WTC11 (cell line): Measurements from ENCODE around the gene ADGRL3. TPM values are rescaled to one million over a fixed set of nuclear protein-coding genes. Genes with fewer than 3 reads are reported as not detected.

Experiments
- ATAC-seq: fragments of 200-7000 bp; cut with Tn5 transposase; 2 replicates; pipeline ENCODE4 v1.10.0; 2021; ENCODE audit warnings: mild to moderate bottlenecking, moderate library complexity
- CTCF ChIA-PET: fragments of 300-600 bp; sonication (Branson Sonifier 250); formaldehyde crosslinking; loops from one replicate; lab custom pipeline; 2021; ENCODE audit warnings: antibody characterized with exemption; lab: Charles Lee
- POLR2A ChIA-PET: fragments of 350-600 bp; sonication (Branson Sonifier 250); formaldehyde crosslinking; loops from one replicate; lab custom pipeline; 2021; ENCODE audit warnings: antibody characterized with exemption; lab: Charles Lee
- DNase-seq: peaks from one replicate; pipeline ENCODE4 v3.0.0; 2021; ENCODE audit warnings: low spot score
- H3K27ac Mint-ChIP-seq: 2 replicates; pipeline ENCODE4 v1.8.0; 2021; ENCODE audit warnings: mixed read lengths
- H3K27me3 Mint-ChIP-seq: 2 replicates; pipeline ENCODE4 v1.8.0; 2021; ENCODE audit warnings: low read depth, mild to moderate bottlenecking, moderate library complexity, mixed read lengths
- H3K36me3 Mint-ChIP-seq: 2 replicates; pipeline ENCODE4 v1.8.0; 2021; ENCODE audit warnings: mixed read lengths
- H3K4me1 Mint-ChIP-seq: 2 replicates; pipeline ENCODE4 v1.8.0; 2022; ENCODE audit warnings: mixed read lengths
- H3K4me3 Mint-ChIP-seq: 2 replicates; pipeline ENCODE4 v1.8.0; 2021; ENCODE audit warnings: mild to moderate bottlenecking, moderate library complexity, mixed read lengths
- H3K9me3 Mint-ChIP-seq: 2 replicates; pipeline ENCODE4 v1.8.0; 2021; ENCODE audit warnings: mixed read lengths
- ATF3 ChIP-seq: sonication (generic); formaldehyde crosslinking; conservative IDR thresholded peaks from 2 replicates; pipeline ENCODE4 v1.8.1; 2022; ENCODE audit warnings: mild to moderate bottlenecking, missing genetic modification reagents
- CDX4 ChIP-seq: fragments of 250-450 bp; sonication (Bioruptor Pico); IDR thresholded peaks from 2 replicates; pipeline ENCODE4 v1.9.0; 2021; ENCODE audit warnings: moderate library complexity, mild to moderate bottlenecking, inconsistent platforms, borderline replicate concordance
- CREB1 ChIP-seq: sonication (generic); formaldehyde crosslinking; IDR thresholded peaks from 2 replicates; pipeline ENCODE4 v1.8.0; 2023; ENCODE audit warnings: mild to moderate bottlenecking, missing genetic modification reagents
- GABPB1 ChIP-seq: sonication (generic); formaldehyde crosslinking; IDR thresholded peaks from 2 replicates; pipeline ENCODE4 v1.8.1; 2023; ENCODE audit warnings: mild to moderate bottlenecking, missing genetic modification reagents
- JUN ChIP-seq: sonication (generic); formaldehyde crosslinking; IDR thresholded peaks from 2 replicates; pipeline ENCODE4 v1.8.0; 2023; ENCODE audit warnings: mild to moderate bottlenecking, missing genetic modification reagents
- MLX ChIP-seq: sonication (generic); formaldehyde crosslinking; IDR thresholded peaks from 2 replicates; pipeline ENCODE4 v1.8.1; 2023; ENCODE audit warnings: mild to moderate bottlenecking, missing genetic modification reagents, moderate library complexity
- NFE2L1 ChIP-seq: sonication (generic); formaldehyde crosslinking; IDR thresholded peaks from 2 replicates; pipeline ENCODE4 v1.8.1; 2023; ENCODE audit warnings: missing genetic modification reagents
- NR1H2 ChIP-seq: sonication (generic); formaldehyde crosslinking; IDR thresholded peaks from 2 replicates; pipeline ENCODE4 v1.9.0; 2021; ENCODE audit warnings: mild to moderate bottlenecking, moderate library complexity, missing genetic modification reagents
- PRDM15 ChIP-seq: sonication (generic); formaldehyde crosslinking; IDR thresholded peaks from 2 replicates; pipeline ENCODE4 v1.8.0; 2022; ENCODE audit warnings: missing genetic modification reagents
- RELA ChIP-seq: sonication (generic); formaldehyde crosslinking; IDR thresholded peaks from 2 replicates; pipeline ENCODE4 v1.8.1; 2022; ENCODE audit warnings: missing genetic modification reagents, mild to moderate bottlenecking, borderline replicate concordance
- SOX15 ChIP-seq: fragments of 250-450 bp; sonication (Bioruptor Pico); IDR thresholded peaks from 2 replicates; pipeline ENCODE4 v1.9.0; 2021; ENCODE audit warnings: mild to moderate bottlenecking
- SP1 ChIP-seq: sonication (generic); formaldehyde crosslinking; conservative IDR thresholded peaks from 2 replicates; pipeline ENCODE4 v1.8.1; 2022; ENCODE audit warnings: missing genetic modification reagents
- STAT6 ChIP-seq: sonication (generic); formaldehyde crosslinking; conservative IDR thresholded peaks from 2 replicates; pipeline ENCODE4 v1.8.1; 2023; ENCODE audit warnings: mild to moderate bottlenecking, low read depth, missing genetic modification reagents, moderate library complexity
- USF1 ChIP-seq: sonication (generic); formaldehyde crosslinking; IDR thresholded peaks from 2 replicates; pipeline ENCODE4 v1.8.0; 2022; ENCODE audit warnings: mild to moderate bottlenecking, missing genetic modification reagents
- USF2 ChIP-seq: sonication (generic); formaldehyde crosslinking; IDR thresholded peaks from 2 replicates; pipeline ENCODE4 v1.8.1; 2023; ENCODE audit warnings: mild to moderate bottlenecking, missing genetic modification reagents, moderate library complexity
- ZNF138 ChIP-seq: sonication (generic); formaldehyde crosslinking; conservative IDR thresholded peaks from 2 replicates; pipeline ENCODE4 v1.8.1; 2022; ENCODE audit warnings: mild to moderate bottlenecking, moderate library complexity, missing genetic modification reagents
- ZNF232 ChIP-seq: sonication (generic); formaldehyde crosslinking; IDR thresholded peaks from 2 replicates; pipeline ENCODE4 v1.8.0; 2022; ENCODE audit warnings: mild to moderate bottlenecking, missing genetic modification reagents
- ZNF317 ChIP-seq: sonication (generic); formaldehyde crosslinking; IDR thresholded peaks from 2 replicates; pipeline ENCODE4 v1.8.1; 2023; ENCODE audit warnings: low read depth, mild to moderate bottlenecking, moderate library complexity, missing genetic modification reagents, borderline replicate concordance
- ZNF416 ChIP-seq: fragments of 250-450 bp; sonication (Bioruptor Pico); IDR thresholded peaks from 2 replicates; pipeline ENCODE4 v1.9.0; 2021; ENCODE audit warnings: mild to moderate bottlenecking, inconsistent platforms
- ZNF425 ChIP-seq: fragments of 250-450 bp; sonication (Bioruptor Pico); conservative IDR thresholded peaks from 2 replicates; pipeline ENCODE4 v1.9.0; 2021; ENCODE audit warnings: mild to moderate bottlenecking
- total RNA-seq: library from RNA; stranded (reverse); gene quantifications from 3 replicates; pipeline ENCODE4 v1.2.3, GENCODE V29; 2021

Gene ADGRL3
- total RNA-seq, 1 experiment from 2014 or later = 8.7 TPM

- Mint-ChIP-seq H3K4me1 (peaks cover 11% of the 10 kb centered on the region), H3K27ac (no peak overlapping the region), H3K36me3 (no peaks in the 10 kb centered on the region), H3K27me3 (no peaks in the 10 kb centered on the region), H3K9me3 (peaks cover 4% of the 10 kb centered on the region), H3K4me3 (no peak overlapping the region)
- ChIA-PET CTCF (no interaction called here), POLR2A (no interaction called here)
- ATAC-seq (no peak), DNase-seq (no peak)
- TF ChIP-seq CREB1 (CRISPR knock-in tag) (no peak), NR1H2 (CRISPR knock-in tag) (no peak), USF1 (CRISPR knock-in tag) (no peak), ZNF138 (CRISPR knock-in tag) (no peak), SOX15 (CRISPR knock-in tag) (no peak), ZNF425 (CRISPR knock-in tag) (no peak), SP1 (CRISPR knock-in tag) (no peak), CDX4 (CRISPR knock-in tag) (no peak), JUN (CRISPR knock-in tag) (no peak)
Measured at GRCh38 chr4:61934198-61934597, 734.1 kb downstream of the ADGRL3 start.

GRCh38 chr4:61938250-61938846 lies 738.2 kb downstream of the ADGRL3 start:
- H3K4me1 Mint-ChIP-seq = peaks cover 4% of the 10 kb centered on the region; the same call in 1 of the 2 replicates
- POLR2A ChIA-PET = interaction anchor here (0.6 kb wide), 1 partner anchor 980 kb away, joined by 7 read pairs; no protein-coding TSS in a partner anchor
- H3K9me3 Mint-ChIP-seq = no peaks in the 10 kb centered on the region
- H3K36me3 Mint-ChIP-seq = no peaks in the 10 kb centered on the region
- TF ChIP-seq ZNF416 (CRISPR knock-in tag) (no peak), USF2 (CRISPR knock-in tag) (no peak), GABPB1 (no peak), NFE2L1 (no peak), ZNF317 (CRISPR knock-in tag) (no peak), SP1 (CRISPR knock-in tag) (no peak)
- TF ChIP-seq, all 79 proteins: peak for 0
- CTCF ChIA-PET = no interaction called here
- peak; percentile 90 for ATAC-seq
- no peak overlapping the region for H3K27ac Mint-ChIP-seq
- H3K27me3 Mint-ChIP-seq = no peaks in the 10 kb centered on the region
- no peak overlapping the region for H3K4me3 Mint-ChIP-seq
- DNase-seq = peak; percentile 16

- Mint-ChIP-seq H3K9me3 (peaks cover 13% of the 10 kb centered on the region), H3K27me3 (no peaks in the 10 kb centered on the region; the same call in 1 of the 2 replicates), H3K36me3 (peaks cover 15% of the 10 kb centered on the region; the same call in 1 of the 2 replicates), H3K4me1 (peaks cover 11% of the 10 kb centered on the region), H3K4me3 (no peak overlapping the region), H3K27ac (peak overlapping the region; percentile 71)
- ATAC-seq (peak; percentile 92), DNase-seq (peak; percentile 18)
- ChIA-PET POLR2A (no interaction called here), CTCF (no interaction called here)
- TF ChIP-seq MLX (CRISPR knock-in tag) = no peak
- TF ChIP-seq ATF3 (CRISPR knock-in tag) = no peak
- no peak for TF ChIP-seq ZNF232
- TF ChIP-seq NR1H2 (CRISPR knock-in tag) = no peak
- no peak for TF ChIP-seq NFE2L1
- TF ChIP-seq RELA = no peak
- TF ChIP-seq STAT6 (CRISPR knock-in tag) = no peak
- TF ChIP-seq PRDM15 (CRISPR knock-in tag) = no peak
Measured at GRCh38 chr4:61950625-61951024, 750.5 kb downstream of the ADGRL3 start.
